CD14-positive monocyte (primary cell): ENCODE results near the gene PTGDS. TPM values are rescaled to one million over a fixed set of nuclear protein-coding genes. Genes with fewer than 3 reads are reported as not detected.

ENCODE experiments used
- DNase-seq, 3 donors: peaks; one replicate each; pipeline ENCODE4 v3.0.0-alpha.2; 2011 to 2022
- H2AFZ ChIP-seq: 2 replicates; pipeline ENCODE4 v1.6.0; 2012; ENCODE audit warnings: mild to moderate bottlenecking, low read depth, low read length, inconsistent platforms; ENCODE audit not compliant: insufficient read depth, poor library complexity, severe bottlenecking
- H3K27ac ChIP-seq, 2 donors: 1 replicate in 1 of 2; 2 replicates in 1 of 2; pipeline ENCODE4 v1.5.1; 2012 to 2013; ENCODE audit warnings: low read length in 2 of 2, control low read depth in 1 of 2, inconsistent platforms in 1 of 2, low read depth in 1 of 2, mild to moderate bottlenecking in 1 of 2
- H3K27me3 ChIP-seq, 2 donors: one replicate each; pipeline versions ENCODE4 v1.6.0 to v1.6.1; 2011 to 2013; ENCODE audit warnings: low read length in 2 of 2; ENCODE audit not compliant: control insufficient read depth in 2 of 2, insufficient read depth in 2 of 2
- H3K36me3 ChIP-seq, 2 donors: replicated peaks in 1 of 2; 1 replicate in 1 of 2; 2 replicates in 1 of 2; pipeline versions ENCODE4 v1.5.1 to v1.6.1; 2012 to 2013; ENCODE audit warnings: low read length in 2 of 2, control low read depth in 1 of 2, inconsistent platforms in 1 of 2, mild to moderate bottlenecking in 1 of 2; ENCODE audit not compliant: insufficient read depth in 2 of 2, control insufficient read depth in 1 of 2
- H3K4me1 ChIP-seq, 2 donors: 1 replicate in 1 of 2; 2 replicates in 1 of 2; pipeline versions ENCODE4 v1.5.1 to v1.6.1; 2012 to 2013; ENCODE audit warnings: low read length in 2 of 2, control low read depth in 1 of 2, inconsistent platforms in 1 of 2, mild to moderate bottlenecking in 1 of 2, moderate library complexity in 1 of 2; ENCODE audit not compliant: insufficient read depth in 2 of 2, control insufficient read depth in 1 of 2
- H3K4me2 ChIP-seq: replicated peaks from 2 replicates; pipeline ENCODE3; 2012; ENCODE audit warnings: low read length, moderate library complexity, mild to moderate bottlenecking; ENCODE audit not compliant: poor library complexity, severe bottlenecking; ENCODE audit errors: extremely low read depth
- H3K4me3 ChIP-seq, 3 experiments: fragments of 200-600 bp in 1 of 3; sonication (generic) in 1 of 3; replicated peaks in 1 of 3; 1 replicate in 2 of 3; 2 replicates in 1 of 3; pipeline ENCODE4 v1.5.1; 2011 to 2013; ENCODE audit warnings: low read length in 3 of 3, mild to moderate bottlenecking in 3 of 3, control low read depth in 2 of 3, low read depth in 2 of 3, inconsistent platforms in 1 of 3, moderate library complexity in 1 of 3
- H3K79me2 ChIP-seq: 2 replicates; pipeline ENCODE4 v1.6.0; 2012; ENCODE audit warnings: mild to moderate bottlenecking, control low read depth, inconsistent platforms, low read length, moderate library complexity; ENCODE audit not compliant: insufficient read depth
- H3K9ac ChIP-seq: 2 replicates; pipeline ENCODE4 v1.6.0; 2017; ENCODE audit warnings: low read length, mild to moderate bottlenecking; ENCODE audit not compliant: insufficient read depth, poor library complexity, severe bottlenecking
- H3K9me3 ChIP-seq, 2 donors: replicated peaks in 1 of 2; 1 replicate in 1 of 2; 2 replicates in 1 of 2; pipeline versions ENCODE4 v1.5.1 to v1.6.1; 2012 to 2013; ENCODE audit warnings: low read length in 2 of 2, control low read depth in 1 of 2; ENCODE audit not compliant: control insufficient read depth in 1 of 2, insufficient read depth in 1 of 2
- H4K20me1 ChIP-seq: 2 replicates; pipeline ENCODE4 v1.6.0; 2012; ENCODE audit warnings: mild to moderate bottlenecking, low read length, control low read depth, moderate library complexity; ENCODE audit not compliant: insufficient read depth
- H3K27ac Mint-ChIP-seq, 7 donors: one replicate each; pipeline ENCODE4 v1.8.0; 2020; ENCODE audit warnings: mild to moderate bottlenecking in 7 of 7, mixed read lengths in 7 of 7, moderate library complexity in 6 of 7, inconsistent platforms in 2 of 7
- H3K27me3 Mint-ChIP-seq, 3 donors: one replicate each; pipeline ENCODE4 v1.8.0; 2021 to 2022; ENCODE audit warnings: low read depth in 3 of 3, mild to moderate bottlenecking in 3 of 3, mixed read lengths in 3 of 3, moderate library complexity in 3 of 3, inconsistent platforms in 1 of 3
- H3K36me3 Mint-ChIP-seq, 2 donors: one replicate each; pipeline ENCODE4 v1.8.0; 2020; ENCODE audit warnings: mixed read lengths in 2 of 2, inconsistent platforms in 1 of 2, mild to moderate bottlenecking in 1 of 2
- H3K4me1 Mint-ChIP-seq: one replicate; pipeline ENCODE4 v1.8.0; 2020; ENCODE audit warnings: mild to moderate bottlenecking, mixed read lengths
- H3K4me3 Mint-ChIP-seq, 2 donors: one replicate each; pipeline ENCODE4 v1.8.0; 2020; ENCODE audit warnings: mild to moderate bottlenecking in 2 of 2, mixed read lengths in 2 of 2, moderate library complexity in 1 of 2
- H3K9me3 Mint-ChIP-seq, 7 donors: one replicate each; pipeline ENCODE4 v1.8.0; 2020 to 2022; ENCODE audit warnings: mixed read lengths in 7 of 7, mild to moderate bottlenecking in 6 of 7, moderate library complexity in 6 of 7, inconsistent platforms in 2 of 7
- CTCF ChIP-seq: fragments of 200-600 bp; IDR thresholded peaks from one replicate; pipeline ENCODE4 v1.8.0; 2022; ENCODE audit warnings: antibody characterized with exemption, mild to moderate bottlenecking
- WGBS: methylation state at CpG from one replicate; pipeline ENCODE4 v1.1.5; 2013; ENCODE audit warnings: missing lambda C conversion rate; ENCODE audit not compliant: insufficient coverage; 5-methylcytosine and 5-hydroxymethylcytosine counted together
- intact Hi-C, 2 donors: fragments of 100-400 bp; cut with micrococcal nuclease; formaldehyde crosslinking; loops; one replicate each; pipeline versions ENCODE4 v1.15.0 to v1.15.1; 2023
- polyA plus RNA-seq, 3 donors: library from polyadenylated mRNA; depleted of rRNA in 1 of 3; unstranded in 2 of 3; stranded (reverse) in 1 of 3; fragments of 300-500 nt in 2 of 3; fragments of >200 nt in 1 of 3; fragmentation: Illumina TruSeq in 2 of 3; gene quantifications; 1 replicate in 2 of 3; 2 replicates in 1 of 3; pipeline ENCODE4 v1.2.3, GENCODE V29; 2012 to 2021

PTGDS gene
- polyA plus RNA-seq, 3 donors, result 0.34 to 1.5 TPM; not detected in 1

GRCh38 chr9:137014776-137015539 lies 37.7 kb downstream of the PTGDS start:
- no peaks in the 10 kb centered on the region for H3K4me1 Mint-ChIP-seq

GRCh38 chr9:137015540-137015930 lies 38.2 kb downstream of the PTGDS start:
- H3K4me3 Mint-ChIP-seq, result no peak overlapping the region
- no peak for TF ChIP-seq CTCF
- over 99% methylated on average over 18 of the region's 25 CpGs for WGBS

More at GRCh38 chr9:137014776-137015539, 37.7 kb downstream of the PTGDS start:
- Histone ChIP-seq H3K27me3 (no peaks in the 10 kb centered on the region), H2AFZ (no peak overlapping the region), H3K79me2 (no peaks in the 10 kb centered on the region), H3K4me2 (no peak overlapping the region), H3K4me3 (no peak overlapping the region), H3K4me1 (no peaks in the 10 kb centered on the region), H3K36me3 (peaks cover 0 to 3% of the 10 kb centered on the region in 2 donors), H3K9me3 (no peaks in the 10 kb centered on the region), H4K20me1 (no peaks in the 10 kb centered on the region), H3K9ac (no peak overlapping the region), H3K27ac (no peak overlapping the region)
- H3K9me3 Mint-ChIP-seq, result peaks cover 0 to 6% (median 0%) of the 10 kb centered on the region in 7 donors
- intact Hi-C loops, result no loop called here
- peaks cover 9 to 32% of the 10 kb centered on the region in 2 donors for H3K36me3 Mint-ChIP-seq
- 96% methylated on average over 30 of the region's 36 CpGs for WGBS
- no peak for TF ChIP-seq CTCF
- peaks cover 0 to 2% (median 2%) of the 10 kb centered on the region in 3 donors for H3K27me3 Mint-ChIP-seq
- no peak overlapping the region for H3K27ac Mint-ChIP-seq
- no peak for DNase-seq
- no peak overlapping the region for H3K4me3 Mint-ChIP-seq

More at GRCh38 chr9:137015540-137015930, 38.2 kb downstream of the PTGDS start:
- Histone ChIP-seq H3K9me3 (no peaks in the 10 kb centered on the region), H3K4me3 (no peak overlapping the region), H4K20me1 (no peaks in the 10 kb centered on the region), H3K9ac (no peak overlapping the region), H3K27ac (no peak overlapping the region), H3K4me1 (no peaks in the 10 kb centered on the region), H3K79me2 (no peaks in the 10 kb centered on the region), H3K36me3 (peaks cover 0 to 3% of the 10 kb centered on the region in 2 donors), H3K27me3 (no peaks in the 10 kb centered on the region), H2AFZ (no peak overlapping the region), H3K4me2 (no peak overlapping the region)
- DNase-seq, result no peak
- Mint-ChIP-seq H3K4me1 (no peaks in the 10 kb centered on the region), H3K27me3 (peaks cover 0 to 2% (median 2%) of the 10 kb centered on the region in 3 donors), H3K9me3 (peaks cover 0 to 6% (median 0%) of the 10 kb centered on the region in 7 donors), H3K36me3 (peaks cover 9 to 32% of the 10 kb centered on the region in 2 donors), H3K27ac (no peak overlapping the region)
- intact Hi-C loops, result no loop called here
